Neural cell (in vitro differentiated cells): ENCODE data around the gene VPS50.

Experiments used
- EP300 ChIP-seq: fragments of 450-650 bp; conservative IDR thresholded peaks from 2 replicates; pipeline ENCODE4 v1.6.1; 2014; ENCODE audit warnings: antibody characterized with exemption, mild to moderate bottlenecking, moderate library complexity; ENCODE audit not compliant: poor library complexity, severe bottlenecking
- EZH2 ChIP-seq: fragments of 200-600, 300-800 bp; shearing (Covaris generic), sonication (generic); IDR thresholded peaks from 2 replicates; pipeline ENCODE4 v1.6.1; 2014; ENCODE audit warnings: antibody characterized with exemption, low read length, borderline replicate concordance, mild to moderate bottlenecking; ENCODE audit not compliant: insufficient read depth, poor library complexity, severe bottlenecking
- POLR2AphosphoS5 ChIP-seq: IDR thresholded peaks from 2 replicates; pipeline ENCODE4 v1.6.1; 2012
- RAD21 ChIP-seq: fragments of 450-650 bp; conservative IDR thresholded peaks from 2 replicates; pipeline ENCODE4 v1.6.1; 2014; ENCODE audit warnings: antibody characterized with exemption, mild to moderate bottlenecking, moderate library complexity
- TAF1 ChIP-seq: IDR thresholded peaks from 2 replicates; pipeline ENCODE4 v1.6.1; 2012; ENCODE audit warnings: low read depth
- TF ChIP-seq, protein P1 (sequence below): fragments of 450-650 bp; IDR thresholded peaks from 2 replicates; pipeline ENCODE4 v1.5.1; 2014; ENCODE audit warnings: antibody characterized with exemption, mild to moderate bottlenecking, moderate library complexity; ENCODE audit not compliant: poor library complexity, severe bottlenecking
- TF ChIP-seq, protein P2 (sequence below): IDR thresholded peaks from 2 replicates; pipeline ENCODE4 v1.6.1; 2012; ENCODE audit warnings: borderline replicate concordance

DNA sequence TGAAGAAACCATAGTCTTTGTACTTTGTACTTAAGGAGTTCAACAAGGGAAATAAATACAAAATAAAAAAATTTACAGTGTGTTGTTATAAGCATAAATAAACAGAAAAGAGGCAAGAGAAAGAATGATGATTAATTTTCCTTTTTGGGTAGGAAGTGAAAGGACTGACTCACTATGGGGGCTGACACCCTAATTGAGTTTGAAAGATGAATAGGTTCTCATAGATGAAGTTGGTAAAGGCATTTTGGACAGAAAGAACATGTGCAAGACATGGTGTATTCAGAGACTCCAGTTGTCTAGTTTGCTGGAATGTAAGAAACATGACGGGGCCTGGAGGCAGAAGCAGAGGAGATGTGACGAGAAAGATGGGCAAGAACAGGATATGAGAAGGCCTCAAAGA lies 83.7 kb downstream of the VPS50 start:
- TF ChIP-seq, protein P1, sequence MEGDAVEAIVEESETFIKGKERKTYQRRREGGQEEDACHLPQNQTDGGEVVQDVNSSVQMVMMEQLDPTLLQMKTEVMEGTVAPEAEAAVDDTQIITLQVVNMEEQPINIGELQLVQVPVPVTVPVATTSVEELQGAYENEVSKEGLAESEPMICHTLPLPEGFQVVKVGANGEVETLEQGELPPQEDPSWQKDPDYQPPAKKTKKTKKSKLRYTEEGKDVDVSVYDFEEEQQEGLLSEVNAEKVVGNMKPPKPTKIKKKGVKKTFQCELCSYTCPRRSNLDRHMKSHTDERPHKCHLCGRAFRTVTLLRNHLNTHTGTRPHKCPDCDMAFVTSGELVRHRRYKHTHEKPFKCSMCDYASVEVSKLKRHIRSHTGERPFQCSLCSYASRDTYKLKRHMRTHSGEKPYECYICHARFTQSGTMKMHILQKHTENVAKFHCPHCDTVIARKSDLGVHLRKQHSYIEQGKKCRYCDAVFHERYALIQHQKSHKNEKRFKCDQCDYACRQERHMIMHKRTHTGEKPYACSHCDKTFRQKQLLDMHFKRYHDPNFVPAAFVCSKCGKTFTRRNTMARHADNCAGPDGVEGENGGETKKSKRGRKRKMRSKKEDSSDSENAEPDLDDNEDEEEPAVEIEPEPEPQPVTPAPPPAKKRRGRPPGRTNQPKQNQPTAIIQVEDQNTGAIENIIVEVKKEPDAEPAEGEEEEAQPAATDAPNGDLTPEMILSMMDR: no peak
- TF ChIP-seq EZH2: no peak
- TF ChIP-seq, protein P2, sequence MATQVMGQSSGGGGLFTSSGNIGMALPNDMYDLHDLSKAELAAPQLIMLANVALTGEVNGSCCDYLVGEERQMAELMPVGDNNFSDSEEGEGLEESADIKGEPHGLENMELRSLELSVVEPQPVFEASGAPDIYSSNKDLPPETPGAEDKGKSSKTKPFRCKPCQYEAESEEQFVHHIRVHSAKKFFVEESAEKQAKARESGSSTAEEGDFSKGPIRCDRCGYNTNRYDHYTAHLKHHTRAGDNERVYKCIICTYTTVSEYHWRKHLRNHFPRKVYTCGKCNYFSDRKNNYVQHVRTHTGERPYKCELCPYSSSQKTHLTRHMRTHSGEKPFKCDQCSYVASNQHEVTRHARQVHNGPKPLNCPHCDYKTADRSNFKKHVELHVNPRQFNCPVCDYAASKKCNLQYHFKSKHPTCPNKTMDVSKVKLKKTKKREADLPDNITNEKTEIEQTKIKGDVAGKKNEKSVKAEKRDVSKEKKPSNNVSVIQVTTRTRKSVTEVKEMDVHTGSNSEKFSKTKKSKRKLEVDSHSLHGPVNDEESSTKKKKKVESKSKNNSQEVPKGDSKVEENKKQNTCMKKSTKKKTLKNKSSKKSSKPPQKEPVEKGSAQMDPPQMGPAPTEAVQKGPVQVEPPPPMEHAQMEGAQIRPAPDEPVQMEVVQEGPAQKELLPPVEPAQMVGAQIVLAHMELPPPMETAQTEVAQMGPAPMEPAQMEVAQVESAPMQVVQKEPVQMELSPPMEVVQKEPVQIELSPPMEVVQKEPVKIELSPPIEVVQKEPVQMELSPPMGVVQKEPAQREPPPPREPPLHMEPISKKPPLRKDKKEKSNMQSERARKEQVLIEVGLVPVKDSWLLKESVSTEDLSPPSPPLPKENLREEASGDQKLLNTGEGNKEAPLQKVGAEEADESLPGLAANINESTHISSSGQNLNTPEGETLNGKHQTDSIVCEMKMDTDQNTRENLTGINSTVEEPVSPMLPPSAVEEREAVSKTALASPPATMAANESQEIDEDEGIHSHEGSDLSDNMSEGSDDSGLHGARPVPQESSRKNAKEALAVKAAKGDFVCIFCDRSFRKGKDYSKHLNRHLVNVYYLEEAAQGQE: no peak
- no peak for TF ChIP-seq TAF1
- TF ChIP-seq EP300: no peak
- TF ChIP-seq RAD21: no peak
- TF ChIP-seq POLR2AphosphoS5: no peak
